Stomach (tissue), 9 donors: ENCODE data around the gene IBA57. TPM values are rescaled to one million over a fixed set of nuclear protein-coding genes. Genes with fewer than 3 reads are reported as not detected.

Source experiments
- DNase-seq, 2 donors: peaks; one replicate each; pipeline versions ENCODE4 v3.0.0 to v3.0.0-alpha.2; 2013 to 2019
- H3K27ac ChIP-seq, 5 donors: fragments of 200-600 bp in 4 of 5; sonication (generic) in 4 of 5; one replicate each; pipeline ENCODE4 v1.5.1; 2013 to 2019; ENCODE audit warnings: mild to moderate bottlenecking in 1 of 5, moderate library complexity in 1 of 5
- H3K27me3 ChIP-seq, 3 donors: fragments of 200-600 bp; sonication (generic); one replicate each; pipeline ENCODE4 v1.5.1; 2017 to 2019; ENCODE audit warnings: mixed run types in 1 of 3
- H3K36me3 ChIP-seq, 4 donors: fragments of 200-600 bp; sonication (generic); 1 replicate in 3 of 4; 2 replicates in 1 of 4; pipeline ENCODE4 v1.5.1; 2016 to 2019
- H3K4me1 ChIP-seq, 4 donors: fragments of 200-600 bp; sonication (generic); one replicate each; pipeline ENCODE4 v1.5.1; 2016 to 2019
- H3K4me3 ChIP-seq, 4 donors: fragments of 200-600 bp; sonication (generic) in 3 of 4; one replicate each; pipeline ENCODE4 v1.5.1; 2016 to 2019; ENCODE audit warnings: mild to moderate bottlenecking in 1 of 4
- H3K9me3 ChIP-seq, 4 donors: fragments of 200-600 bp; sonication (generic); one replicate each; pipeline ENCODE4 v1.5.1; 2016 to 2019
- EP300 ChIP-seq: sonication (generic); formaldehyde crosslinking; IDR thresholded peaks from one replicate; pipeline ENCODE4 v1.6.1; 2017; ENCODE audit warnings: antibody characterized with exemption
- POLR2A ChIP-seq, 4 donors: fragments of 450-650 bp; IDR thresholded peaks; one replicate each; pipeline ENCODE4 v1.6.1; 2016; ENCODE audit warnings: antibody characterized with exemption in 4 of 4, control low read depth in 2 of 4, mild to moderate bottlenecking in 1 of 4, moderate library complexity in 1 of 4
- POLR2AphosphoS5 ChIP-seq, 3 donors: sonication (generic); formaldehyde crosslinking; IDR thresholded peaks; one replicate each; pipeline ENCODE4 v1.6.1; 2016; ENCODE audit warnings: antibody characterized with exemption in 3 of 3
- WGBS, 5 donors: extraction: QIAGEN DNeasy Blood & Tissue Kit in 3 of 5; methylation state at CpG; one replicate each; pipeline versions ENCODE4 v1.1.5 to v1.1.7; 2013 to 2018; 5-methylcytosine and 5-hydroxymethylcytosine counted together
- intact Hi-C: fragments of 100-400 bp; cut with DNase I; formaldehyde crosslinking; loops from one replicate; pipeline ENCODE4 v1.15.1; 2023; ENCODE audit warnings: low total_unique reads
- polyA plus RNA-seq, 3 donors: library from polyadenylated mRNA; stranded (reverse); fragments of 200-250 nt; gene quantifications; one replicate each; pipeline ENCODE4 v1.2.3, GENCODE V29; 2013
- total RNA-seq, 5 donors: library from RNA; depleted of rRNA; stranded (reverse); fragments of >200 nt; gene quantifications; one replicate each; pipeline versions ENCODE4 v1.1.0 to v1.2.3, GENCODE V29; 2014 to 2016
- TF ChIP-seq, protein P1 (sequence below), 7 experiments: fragments of 450-650 bp in 4 of 7; fragments of 200-600 bp in 3 of 7; sonication (generic) in 3 of 7; IDR thresholded peaks; one replicate each; pipeline ENCODE4 v1.5.1; 2016 to 2019; ENCODE audit warnings: antibody characterized with exemption in 7 of 7, control low read depth in 2 of 7, mild to moderate bottlenecking in 1 of 7
- donor health status: healthy with polysubstance abuse.
- donor health status: Bipolar disorder and iron deficiency.
- donor health status: healthy.

IBA57 gene
- total and polyA plus RNA-seq, 8 donors = 1.2 to 6.1 (median 4.3) TPM

DNA sequence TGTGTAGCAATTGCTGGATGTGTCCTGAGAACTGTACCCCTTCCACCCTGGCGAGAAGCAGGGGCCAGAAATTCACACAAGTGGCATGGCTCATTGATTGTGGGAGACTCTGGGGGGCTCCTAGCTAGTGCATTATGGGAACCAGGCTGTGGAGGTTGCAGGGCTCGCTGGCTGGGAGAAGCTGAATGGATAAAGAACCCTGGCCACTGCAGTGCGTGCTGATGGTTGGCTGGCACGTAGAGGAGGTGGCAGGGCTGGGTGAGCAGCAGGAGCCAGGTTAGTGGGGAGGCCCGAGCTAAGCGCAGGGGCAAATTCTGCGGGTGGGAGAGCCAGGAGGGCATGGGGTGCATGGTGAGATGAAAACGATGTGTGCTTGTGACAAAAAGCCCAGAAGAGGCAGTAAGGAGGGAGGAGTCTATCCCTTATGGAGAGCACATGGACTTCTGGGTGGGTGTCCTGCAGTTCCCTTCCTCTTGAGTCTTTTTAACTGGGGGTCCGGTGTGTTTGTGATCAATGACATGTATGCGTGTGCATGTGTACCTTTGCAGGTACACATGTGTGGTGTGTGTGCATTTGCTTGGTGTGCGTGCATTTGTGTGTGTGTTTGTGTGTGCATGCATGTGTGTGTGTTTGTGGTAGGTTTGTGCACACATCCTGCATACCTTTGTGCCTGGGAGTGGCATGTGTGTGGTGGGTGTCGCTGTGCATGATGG lies 22.0 kb upstream of the IBA57 start:
- Histone ChIP-seq H3K4me1 (peaks cover 43 to 83% (median 64%) of the 10 kb centered on the region in 4 donors), H3K27me3 (no peaks in the 10 kb centered on the region), H3K4me3 (no peak overlapping the region), H3K27ac (no peak overlapping the region), H3K9me3 (no peaks in the 10 kb centered on the region), H3K36me3 (peaks cover 24 to 39% (median 37%) of the 10 kb centered on the region in 4 donors)
- 79 to 86% (median 85%) methylated on average over 11 to 12 of the region's 12 CpGs for WGBS, 5 donors
- no peak for DNase-seq
- TF ChIP-seq POLR2AphosphoS5 (IDR thresholded peaks at IDR 0.05) (no peak), POLR2A (IDR thresholded peaks at IDR 0.05) (no peak), EP300 (no peak)
- TF ChIP-seq, protein P1, sequence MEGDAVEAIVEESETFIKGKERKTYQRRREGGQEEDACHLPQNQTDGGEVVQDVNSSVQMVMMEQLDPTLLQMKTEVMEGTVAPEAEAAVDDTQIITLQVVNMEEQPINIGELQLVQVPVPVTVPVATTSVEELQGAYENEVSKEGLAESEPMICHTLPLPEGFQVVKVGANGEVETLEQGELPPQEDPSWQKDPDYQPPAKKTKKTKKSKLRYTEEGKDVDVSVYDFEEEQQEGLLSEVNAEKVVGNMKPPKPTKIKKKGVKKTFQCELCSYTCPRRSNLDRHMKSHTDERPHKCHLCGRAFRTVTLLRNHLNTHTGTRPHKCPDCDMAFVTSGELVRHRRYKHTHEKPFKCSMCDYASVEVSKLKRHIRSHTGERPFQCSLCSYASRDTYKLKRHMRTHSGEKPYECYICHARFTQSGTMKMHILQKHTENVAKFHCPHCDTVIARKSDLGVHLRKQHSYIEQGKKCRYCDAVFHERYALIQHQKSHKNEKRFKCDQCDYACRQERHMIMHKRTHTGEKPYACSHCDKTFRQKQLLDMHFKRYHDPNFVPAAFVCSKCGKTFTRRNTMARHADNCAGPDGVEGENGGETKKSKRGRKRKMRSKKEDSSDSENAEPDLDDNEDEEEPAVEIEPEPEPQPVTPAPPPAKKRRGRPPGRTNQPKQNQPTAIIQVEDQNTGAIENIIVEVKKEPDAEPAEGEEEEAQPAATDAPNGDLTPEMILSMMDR (IDR thresholded peaks at IDR 0.05) = no peak
- intact Hi-C loops = loop anchor here (10.0 kb wide), 1 partner anchor 49 kb away; no protein-coding TSS in a partner anchor

DNA sequence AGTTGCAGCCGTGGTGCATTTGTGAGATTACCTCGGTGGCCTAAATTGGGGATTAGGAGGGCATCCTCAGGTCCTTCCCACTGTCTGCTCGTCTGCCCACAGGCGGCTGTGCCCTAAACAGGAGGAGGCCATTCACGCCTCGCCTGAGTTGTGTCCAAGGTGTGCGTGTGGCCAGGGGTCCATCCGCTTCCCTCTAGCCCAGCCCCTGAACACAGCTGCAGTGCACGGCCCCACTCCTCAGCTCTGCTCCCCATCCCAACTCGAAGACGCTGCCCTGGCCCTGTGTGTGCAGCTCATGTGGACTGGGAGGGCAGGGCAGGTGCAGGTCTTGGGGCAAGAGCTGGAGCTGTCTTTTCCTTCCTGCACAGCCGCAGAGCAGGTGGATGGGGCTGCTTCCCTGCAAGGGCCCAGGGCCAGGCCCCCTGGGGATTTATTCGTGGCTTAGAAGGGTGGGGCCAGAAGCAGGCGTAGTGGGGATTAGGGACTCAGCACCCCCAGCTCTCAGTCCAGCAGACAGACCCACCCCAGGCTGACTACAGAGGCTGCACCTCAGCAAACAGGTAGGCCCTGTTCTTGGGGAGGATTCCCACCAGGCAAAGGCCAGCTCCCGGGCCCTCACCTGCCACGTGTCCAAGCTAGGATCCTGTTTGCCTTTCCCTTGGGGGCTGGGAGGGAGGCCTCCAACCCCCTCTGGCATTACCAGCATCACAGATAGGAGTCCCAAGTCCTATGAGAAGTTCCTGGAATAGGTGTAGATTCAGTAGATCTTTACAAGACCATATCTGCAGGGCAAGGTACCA lies 21.2 kb upstream of the IBA57 start:
- H3K36me3 ChIP-seq = peaks cover 29 to 47% (median 44%) of the 10 kb centered on the region in 4 donors
- H3K4me1 ChIP-seq = peaks cover 51 to 87% (median 68%) of the 10 kb centered on the region in 4 donors
- TF ChIP-seq EP300 (no peak), POLR2A (IDR thresholded peaks at IDR 0.05) (no peak)
- H3K27ac ChIP-seq = no peak overlapping the region
- DNase-seq = peak; percentile 24 to 47
- no peaks in the 10 kb centered on the region for H3K27me3 ChIP-seq
- intact Hi-C loops = loop anchor here (10.0 kb wide), 1 partner anchor 50 kb away; no protein-coding TSS in a partner anchor
- WGBS, 5 donors = 70 to 83% (median 76%) methylated on average over 9 to 16 of the region's 16 CpGs
- H3K4me3 ChIP-seq = no peak overlapping the region
- no peaks in the 10 kb centered on the region for H3K9me3 ChIP-seq

- intact Hi-C loops = loop anchor here (10.0 kb wide), 1 partner anchor 50 kb away; no protein-coding TSS in a partner anchor
- DNase-seq = no peak
- Histone ChIP-seq H3K9me3 (no peaks in the 10 kb centered on the region), H3K27me3 (no peaks in the 10 kb centered on the region), H3K27ac (no peak overlapping the region), H3K4me3 (no peak overlapping the region), H3K4me1 (peaks cover 56 to 92% (median 73%) of the 10 kb centered on the region in 4 donors), H3K36me3 (peaks cover 29 to 48% (median 45%) of the 10 kb centered on the region in 4 donors)
- WGBS, 5 donors = 77 to 92% (median 85%) methylated on average over 8 of the region's 8 CpGs
- TF ChIP-seq, protein P1 (IDR thresholded peaks at IDR 0.05) = no peak
- TF ChIP-seq EP300 = no peak
- TF ChIP-seq POLR2AphosphoS5 (IDR thresholded peaks at IDR 0.05) = no peak
Observed at GRCh38 chr1:228144993-228145343, 20.6 kb upstream of the IBA57 start.

DNA sequence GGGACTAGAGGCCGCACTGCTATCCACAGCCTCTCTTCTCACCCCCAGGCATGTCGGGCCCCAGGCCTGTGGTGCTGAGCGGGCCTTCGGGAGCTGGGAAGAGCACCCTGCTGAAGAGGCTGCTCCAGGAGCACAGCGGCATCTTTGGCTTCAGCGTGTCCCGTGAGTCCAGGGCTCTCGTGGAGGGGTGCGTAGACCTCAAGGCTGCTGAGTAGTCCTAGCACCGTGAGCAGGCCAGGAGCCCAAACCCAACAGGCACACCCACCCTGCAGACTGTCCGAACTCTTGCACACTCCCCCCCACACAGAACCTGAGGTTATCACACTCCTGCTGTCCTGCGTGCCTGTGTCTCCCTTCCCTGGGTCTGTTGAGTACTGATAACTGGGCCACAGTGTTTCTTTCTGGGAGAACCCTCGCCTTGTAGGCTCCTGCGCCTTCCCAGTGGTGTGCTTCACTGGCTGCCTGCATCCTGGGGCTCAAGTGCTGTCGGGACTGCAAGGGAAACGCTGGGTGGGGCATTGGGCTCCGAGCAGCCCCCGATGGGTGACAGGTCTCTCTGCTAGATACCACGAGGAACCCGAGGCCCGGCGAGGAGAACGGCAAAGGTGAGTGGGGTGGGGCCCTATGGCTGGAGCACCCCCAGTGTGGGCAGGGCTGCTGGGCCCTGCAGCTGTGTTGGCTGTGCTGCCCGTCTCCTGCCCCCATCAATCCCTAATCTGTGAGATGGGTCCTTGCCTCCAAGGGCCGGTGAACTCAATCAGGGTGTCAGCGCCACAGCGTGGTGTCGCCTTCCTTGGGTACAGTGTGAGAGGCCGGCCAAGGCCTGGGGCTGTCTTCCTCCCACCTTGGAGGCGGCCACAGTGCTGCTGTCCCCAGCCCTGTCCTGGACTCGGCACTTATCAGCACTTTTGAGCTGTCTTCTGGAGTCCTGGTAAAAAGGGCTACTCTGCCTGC lies 19.9 kb upstream of the IBA57 start:
- Histone ChIP-seq H3K9me3 (no peaks in the 10 kb centered on the region), H3K4me3 (no peak overlapping the region), H3K4me1 (peaks cover 62 to 97% (median 79%) of the 10 kb centered on the region in 4 donors), H3K27ac (no peak overlapping the region), H3K36me3 (peaks cover 29 to 48% (median 46%) of the 10 kb centered on the region in 4 donors), H3K27me3 (no peaks in the 10 kb centered on the region)
- TF ChIP-seq POLR2A (IDR thresholded peaks at IDR 0.05) (no peak), EP300 (no peak), POLR2AphosphoS5 (IDR thresholded peaks at IDR 0.05) (no peak)
- TF ChIP-seq, protein P1 (IDR thresholded peaks at IDR 0.05) = no peak
- intact Hi-C loops = loop anchor here (10.0 kb wide), 1 partner anchor 51 kb away; no protein-coding TSS in a partner anchor
- WGBS, 5 donors = 89 to 94% (median 90%) methylated on average over 17 to 31 of the region's 31 CpGs
- DNase-seq = peak in 1 of 2 donors; percentile 12
